Hepatocyte (in vitro differentiated cells): ENCODE measurements around the gene DENND1A. TPM values are rescaled to one million over a fixed set of nuclear protein-coding genes. Genes with fewer than 3 reads are reported as not detected.

Experiments
- DNase-seq: peaks from one replicate; pipeline ENCODE4 v3.0.0-alpha.2; 2016; ENCODE audit warnings: low spot score
- H2AFZ ChIP-seq: fragments of 200-600 bp; sonication (generic); 2 replicates; pipeline ENCODE4 v1.6.0; 2016; ENCODE audit warnings: antibody characterized with exemption, mild to moderate bottlenecking
- H3K27ac ChIP-seq: fragments of 200-600 bp; sonication (generic); 2 replicates; pipeline ENCODE4 v1.5.1; 2016; ENCODE audit warnings: mild to moderate bottlenecking
- H3K27me3 ChIP-seq: fragments of 200-600 bp; sonication (generic); 2 replicates; pipeline ENCODE4 v1.6.1; 2016
- H3K36me3 ChIP-seq: fragments of 200-600 bp; sonication (generic); replicated peaks from 2 replicates; pipeline ENCODE4 v1.5.1; 2016; ENCODE audit warnings: low read depth; ENCODE audit not compliant: insufficient read depth
- H3K4me1 ChIP-seq: fragments of 200-600 bp; sonication (generic); 2 replicates; pipeline ENCODE4 v1.5.1; 2016; ENCODE audit warnings: mild to moderate bottlenecking, moderate library complexity; ENCODE audit not compliant: insufficient read depth
- H3K4me2 ChIP-seq: fragments of 200-600 bp; sonication (generic); 2 replicates; pipeline ENCODE4 v1.6.0; 2016
- H3K4me3 ChIP-seq: fragments of 200-600 bp; sonication (generic); 2 replicates; pipeline ENCODE4 v1.5.1; 2016; ENCODE audit warnings: mild to moderate bottlenecking
- H3K79me2 ChIP-seq: fragments of 200-600 bp; sonication (generic); 2 replicates; pipeline ENCODE4 v1.6.0; 2017; ENCODE audit warnings: mild to moderate bottlenecking
- H3K9me2 ChIP-seq: fragments of 200-600 bp; sonication (generic); replicated peaks from 2 replicates; pipeline ENCODE4 v1.6.0; 2017; ENCODE audit warnings: mild to moderate bottlenecking; ENCODE audit not compliant: insufficient read depth
- H3K9me3 ChIP-seq: fragments of 200-600 bp; sonication (generic); 2 replicates; pipeline ENCODE4 v1.5.1; 2016; ENCODE audit warnings: low read depth, mild to moderate bottlenecking
- H4K20me1 ChIP-seq: fragments of 200-600 bp; sonication (generic); 2 replicates; pipeline ENCODE4 v1.6.0; 2016; ENCODE audit warnings: mild to moderate bottlenecking; ENCODE audit not compliant: insufficient read depth, poor library complexity, severe bottlenecking
- EZH2 ChIP-seq: fragments of 200-600 bp; sonication (generic); IDR thresholded peaks from 2 replicates; pipeline ENCODE4 v1.6.1; 2016; ENCODE audit warnings: antibody characterized with exemption, mild to moderate bottlenecking, borderline replicate concordance
- EZH2phosphoT487 ChIP-seq: fragments of 200-600 bp; sonication (generic); IDR thresholded peaks from one replicate; pipeline ENCODE4 v1.6.1; 2018; ENCODE audit warnings: antibody characterized with exemption, mild to moderate bottlenecking, low read depth, moderate library complexity; ENCODE audit not compliant: unreplicated experiment, severe bottlenecking
- WGBS: methylation state at CpG from one replicate; pipeline ENCODE4 v1.1.6; 2016; ENCODE audit warnings: low lambda C conversion rate; ENCODE audit errors: missing lambda C conversion rate; 5-methylcytosine and 5-hydroxymethylcytosine counted together
- polyA plus RNA-seq: library from polyadenylated mRNA; unstranded; fragments of >200 nt; fragmentation: Nextera tagmentation; extraction: Ambion mirVana; gene quantifications from 2 replicates; pipeline ENCODE4 v1.2.1, GENCODE V29; 2016
- total RNA-seq: library from RNA; depleted of rRNA; stranded (reverse); fragments of >200 nt; gene quantifications from 2 replicates; pipeline ENCODE4 v1.2.3, GENCODE V29; 2014
- TF ChIP-seq, protein P1 (sequence below): fragments of 200-600 bp; sonication (generic); IDR thresholded peaks from 2 replicates; pipeline ENCODE4 v1.5.1; 2016; ENCODE audit warnings: antibody characterized with exemption, mild to moderate bottlenecking; ENCODE audit not compliant: poor library complexity

Gene DENND1A
- total and polyA plus RNA-seq, 2 experiments from 2014 or later, result 24.0 to 28.9 TPM

DNA sequence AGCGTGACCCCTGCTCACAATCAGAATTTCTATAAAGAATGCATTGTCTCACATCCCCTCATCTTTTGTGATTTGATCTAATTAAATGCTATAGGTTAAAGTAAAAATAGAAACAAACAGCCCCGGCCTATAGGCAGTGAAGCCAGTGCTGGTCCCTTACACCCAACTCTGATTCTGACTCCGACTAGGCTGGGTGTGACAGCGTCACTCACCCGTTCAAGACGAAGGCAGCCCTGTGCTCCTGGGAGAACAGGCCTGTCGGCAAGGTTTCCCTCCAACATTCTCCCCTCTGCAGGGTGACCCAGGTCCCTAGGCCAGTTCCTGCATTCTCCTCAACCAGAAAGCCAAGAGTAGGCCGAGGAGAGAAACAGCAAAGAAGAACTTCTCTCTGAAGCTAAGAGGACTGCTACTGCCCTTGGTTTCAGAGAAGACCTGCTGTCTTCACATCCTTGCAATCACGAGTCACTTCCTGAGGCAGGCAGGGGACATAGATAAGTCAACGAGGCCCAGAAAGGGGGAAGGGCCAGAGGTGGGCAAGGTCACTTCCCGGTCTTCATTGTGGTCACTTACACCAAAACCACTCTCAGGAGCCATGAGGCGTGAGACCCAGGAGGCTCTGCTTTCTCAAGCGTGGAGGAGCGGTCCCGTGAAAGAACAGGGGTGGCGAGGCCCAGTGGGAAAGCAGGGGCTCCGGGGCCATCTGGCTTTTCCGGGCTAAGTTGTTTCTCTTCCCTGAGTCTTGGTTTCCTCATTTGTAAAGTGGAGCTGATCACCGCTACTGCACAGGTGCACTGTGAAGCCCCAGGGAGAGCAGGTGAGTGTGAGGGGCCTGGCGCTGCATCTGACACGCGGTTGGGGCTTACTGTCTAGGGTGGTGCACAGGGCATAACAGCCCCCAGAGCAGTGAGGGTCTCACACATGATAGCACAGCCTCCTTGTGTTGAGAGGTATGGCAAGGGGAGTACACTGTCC is 373.2 kb downstream of the DENND1A start:
- Histone ChIP-seq H2AFZ (no peak overlapping the region), H3K4me1 (no peaks in the 10 kb centered on the region), H3K9me3 (no peaks in the 10 kb centered on the region), H3K27ac (no peak overlapping the region), H3K4me2 (no peak overlapping the region), H3K9me2 (no peaks in the 10 kb centered on the region), H3K79me2 (no peaks in the 10 kb centered on the region), H3K4me3 (no peak overlapping the region), H4K20me1 (no peaks in the 10 kb centered on the region), H3K27me3 (no peaks in the 10 kb centered on the region), H3K36me3 (no peaks in the 10 kb centered on the region)
- DNase-seq, result no peak
- WGBS, result 92% methylated on average over 22 of the region's 22 CpGs
- TF ChIP-seq EZH2phosphoT487, result no peak
- no peak for TF ChIP-seq EZH2
- TF ChIP-seq, protein P1, sequence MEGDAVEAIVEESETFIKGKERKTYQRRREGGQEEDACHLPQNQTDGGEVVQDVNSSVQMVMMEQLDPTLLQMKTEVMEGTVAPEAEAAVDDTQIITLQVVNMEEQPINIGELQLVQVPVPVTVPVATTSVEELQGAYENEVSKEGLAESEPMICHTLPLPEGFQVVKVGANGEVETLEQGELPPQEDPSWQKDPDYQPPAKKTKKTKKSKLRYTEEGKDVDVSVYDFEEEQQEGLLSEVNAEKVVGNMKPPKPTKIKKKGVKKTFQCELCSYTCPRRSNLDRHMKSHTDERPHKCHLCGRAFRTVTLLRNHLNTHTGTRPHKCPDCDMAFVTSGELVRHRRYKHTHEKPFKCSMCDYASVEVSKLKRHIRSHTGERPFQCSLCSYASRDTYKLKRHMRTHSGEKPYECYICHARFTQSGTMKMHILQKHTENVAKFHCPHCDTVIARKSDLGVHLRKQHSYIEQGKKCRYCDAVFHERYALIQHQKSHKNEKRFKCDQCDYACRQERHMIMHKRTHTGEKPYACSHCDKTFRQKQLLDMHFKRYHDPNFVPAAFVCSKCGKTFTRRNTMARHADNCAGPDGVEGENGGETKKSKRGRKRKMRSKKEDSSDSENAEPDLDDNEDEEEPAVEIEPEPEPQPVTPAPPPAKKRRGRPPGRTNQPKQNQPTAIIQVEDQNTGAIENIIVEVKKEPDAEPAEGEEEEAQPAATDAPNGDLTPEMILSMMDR, result no peak

- H3K4me2 ChIP-seq, result no peak overlapping the region
- H3K36me3 ChIP-seq, result no peaks in the 10 kb centered on the region
- H3K79me2 ChIP-seq, result no peaks in the 10 kb centered on the region
- DNase-seq, result no peak
- H3K4me1 ChIP-seq, result no peaks in the 10 kb centered on the region
- H3K27ac ChIP-seq, result no peak overlapping the region
- TF ChIP-seq, protein P1, result no peak
- H3K9me2 ChIP-seq, result no peaks in the 10 kb centered on the region
- H3K4me3 ChIP-seq, result no peak overlapping the region
- H3K27me3 ChIP-seq, result no peaks in the 10 kb centered on the region
- WGBS, result 77% methylated on average over 3 of the region's 3 CpGs
- H2AFZ ChIP-seq, result no peak overlapping the region
- no peaks in the 10 kb centered on the region for H4K20me1 ChIP-seq
- no peaks in the 10 kb centered on the region for H3K9me3 ChIP-seq
Observed at GRCh38 chr9:123555646-123556045, 374.3 kb downstream of the DENND1A start.

DNA sequence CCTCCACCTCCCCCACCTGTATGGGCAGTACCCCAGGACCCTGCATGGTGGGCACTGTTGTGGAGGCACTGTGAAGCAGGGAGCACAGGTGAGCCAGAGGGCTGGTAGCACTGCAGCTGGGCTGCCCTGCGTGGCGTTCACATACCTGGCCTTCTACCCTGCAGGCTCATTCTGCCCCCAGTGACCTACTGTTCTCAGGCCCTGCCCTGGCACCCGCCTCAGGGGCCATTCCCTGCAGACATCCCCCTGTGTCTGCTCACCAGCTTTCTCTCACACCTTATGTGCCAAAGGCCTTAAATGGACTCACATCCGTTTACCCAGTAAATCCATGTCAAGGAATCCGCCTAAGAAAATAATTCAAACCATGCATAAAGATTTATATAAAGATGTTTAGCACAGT is 377.4 kb downstream of the DENND1A start:
- no peak overlapping the region for H2AFZ ChIP-seq
- no peaks in the 10 kb centered on the region for H3K4me1 ChIP-seq
- H3K79me2 ChIP-seq, result no peaks in the 10 kb centered on the region
- H3K27me3 ChIP-seq, result no peaks in the 10 kb centered on the region
- no peak for TF ChIP-seq EZH2
- no peak for TF ChIP-seq EZH2phosphoT487
- TF ChIP-seq, protein P1, result no peak
- no peaks in the 10 kb centered on the region for H3K9me3 ChIP-seq
- no peaks in the 10 kb centered on the region for H3K36me3 ChIP-seq
- H3K4me3 ChIP-seq, result no peak overlapping the region
- no peak for DNase-seq
- H4K20me1 ChIP-seq, result no peaks in the 10 kb centered on the region
- no peak overlapping the region for H3K27ac ChIP-seq
- H3K4me2 ChIP-seq, result no peak overlapping the region
- 96% methylated on average over 5 of the region's 5 CpGs for WGBS
- H3K9me2 ChIP-seq, result no peaks in the 10 kb centered on the region
